Stimulated activated naive CD4-positive, alpha-beta T cell treated with Interleukin-2 at 50 U/mL for 16 hours (primary cell): ENCODE measurements around the gene GALNS.
"Not testable (repeated sequence)": the region's sequence is repeated elsewhere in the genome, so short reads cannot be mapped to it uniquely, and the experiment has no call there.

Experiments
- DNase-seq: peaks from one replicate; lab custom pipeline; 2025; lab: John Stamatoyannopoulos, UW

The GALNS gene

GRCh38 chr16:88836791-88837190 lies 20.0 kb downstream of the GALNS start:
- DNase-seq: no peak

- DNase-seq: no peak
Observed at GRCh38 chr16:88835818-88836217, 20.9 kb downstream of the GALNS start.

- DNase-seq: no peak
Observed at GRCh38 chr16:88835383-88835782, 21.4 kb downstream of the GALNS start.

GRCh38 chr16:88834670-88835069 lies 22.1 kb downstream of the GALNS start:
- no peak for DNase-seq

- no peak for DNase-seq
Observed at GRCh38 chr16:88833086-88833485, 23.7 kb downstream of the GALNS start.

GRCh38 chr16:88831838-88832237 lies 24.9 kb downstream of the GALNS start:
- DNase-seq: no peak

GRCh38 chr16:88830783-88831182 lies 26.0 kb downstream of the GALNS start:
- DNase-seq: no peak

- DNase-seq: no peak
Observed at GRCh38 chr16:88830258-88830657, 26.5 kb downstream of the GALNS start.

- no peak for DNase-seq
Observed at GRCh38 chr16:88828711-88829110, 28.0 kb downstream of the GALNS start.

- DNase-seq: no peak
Observed at GRCh38 chr16:88827727-88828126, 29.0 kb downstream of the GALNS start.

- DNase-seq: no peak
Observed at GRCh38 chr16:88826070-88826840, 30.5 kb downstream of the GALNS start.

- DNase-seq: no peak
Observed at GRCh38 chr16:88825146-88825545, 31.6 kb downstream of the GALNS start.

GRCh38 chr16:88824256-88825077 lies 32.3 kb downstream of the GALNS start:
- no peak for DNase-seq

GRCh38 chr16:88823646-88824045 lies 33.1 kb downstream of the GALNS start:
- not testable (repeated sequence) for DNase-seq

GRCh38 chr16:88822281-88823040 lies 34.3 kb downstream of the GALNS start:
- DNase-seq: no peak

- DNase-seq: no peak
Observed at GRCh38 chr16:88821168-88821850, 35.4 kb downstream of the GALNS start.

- no peak for DNase-seq
Observed at GRCh38 chr16:88820385-88821025, 36.2 kb downstream of the GALNS start.

- no peak for DNase-seq
Observed at GRCh38 chr16:88819126-88819525, 37.6 kb downstream of the GALNS start.

GRCh38 chr16:88818575-88818874 lies 38.2 kb downstream of the GALNS start:
- DNase-seq: no peak

- no peak for DNase-seq
Observed at GRCh38 chr16:88817785-88818574, 38.8 kb downstream of the GALNS start.
